ENCODE data around the gene ZNF41. TPM values are rescaled to one million over a fixed set of nuclear protein-coding genes. Genes with fewer than 3 reads are reported as not detected.

ZNF41 gene
- total and polyA plus RNA-seq, 2 donors (not counting 3 experiments of a cell fraction or from before 2014, with no cell fraction given): 2.9 to 7.5 TPM

DNA sequence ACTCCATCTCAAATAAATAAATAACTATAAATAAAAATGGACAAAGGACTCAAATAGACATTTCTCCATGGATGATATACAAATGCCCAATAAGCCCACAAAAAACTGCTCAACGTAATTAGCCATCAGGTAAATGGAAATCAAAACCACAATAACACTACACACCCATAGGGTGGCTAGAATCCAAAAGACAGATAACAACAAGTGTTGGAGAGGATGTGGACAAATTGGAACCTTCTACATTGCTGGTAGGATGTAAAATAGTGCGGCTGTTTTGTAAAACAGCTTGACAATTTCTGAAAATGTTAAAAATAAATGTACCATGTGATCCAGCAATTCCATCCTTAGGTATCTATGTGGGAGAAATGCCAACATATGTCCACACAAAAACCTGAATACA, 60.6 kb downstream of the ZNF41 start:
- no peak overlapping the region for H3K4me3 ChIP-seq (replicated peaks in 1 of 3; ENCODE audit: insufficient read depth in 1 of 3, low read depth in 1 of 3, low read length in 3 of 3)
- no peak for DNase-seq (ENCODE audit: low read depth, low spot score)
- H3K4me2 ChIP-seq (ENCODE audit: insufficient read depth, low read length): no peak overlapping the region
- H3K36me3 ChIP-seq (ENCODE audit: control insufficient read depth in 2 of 2, extremely low read depth in 1 of 2, insufficient read depth in 2 of 2, low read length in 2 of 2): no peaks in the 10 kb centered on the region
- POLR2A ChIA-PET: no interaction called here
- H3K27me3 ChIP-seq (ENCODE audit: control insufficient read depth in 2 of 2, insufficient read depth in 2 of 2, low read length in 2 of 2): no peaks in the 10 kb centered on the region
- H2AFZ ChIP-seq (ENCODE audit: low read depth, low read length): no peak overlapping the region
- H3K9me1 ChIP-seq (replicated peaks; ENCODE audit: control insufficient read depth, extremely low read depth, insufficient read depth, low read length): no peaks in the 10 kb centered on the region
- no peaks in the 10 kb centered on the region for H4K20me1 ChIP-seq (replicated peaks; ENCODE audit: control insufficient read depth, extremely low read depth, insufficient read depth, low read length)
- no peak overlapping the region for H3K9ac ChIP-seq (replicated peaks; ENCODE audit: extremely low read depth, insufficient read depth, low read length)
- TF ChIP-seq, protein P1, sequence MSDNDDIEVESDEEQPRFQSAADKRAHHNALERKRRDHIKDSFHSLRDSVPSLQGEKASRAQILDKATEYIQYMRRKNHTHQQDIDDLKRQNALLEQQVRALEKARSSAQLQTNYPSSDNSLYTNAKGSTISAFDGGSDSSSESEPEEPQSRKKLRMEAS (IDR thresholded peaks at IDR 0.05; ENCODE audit: insufficient read depth, insufficient read length): no peak
- TF ChIP-seq, protein P2, sequence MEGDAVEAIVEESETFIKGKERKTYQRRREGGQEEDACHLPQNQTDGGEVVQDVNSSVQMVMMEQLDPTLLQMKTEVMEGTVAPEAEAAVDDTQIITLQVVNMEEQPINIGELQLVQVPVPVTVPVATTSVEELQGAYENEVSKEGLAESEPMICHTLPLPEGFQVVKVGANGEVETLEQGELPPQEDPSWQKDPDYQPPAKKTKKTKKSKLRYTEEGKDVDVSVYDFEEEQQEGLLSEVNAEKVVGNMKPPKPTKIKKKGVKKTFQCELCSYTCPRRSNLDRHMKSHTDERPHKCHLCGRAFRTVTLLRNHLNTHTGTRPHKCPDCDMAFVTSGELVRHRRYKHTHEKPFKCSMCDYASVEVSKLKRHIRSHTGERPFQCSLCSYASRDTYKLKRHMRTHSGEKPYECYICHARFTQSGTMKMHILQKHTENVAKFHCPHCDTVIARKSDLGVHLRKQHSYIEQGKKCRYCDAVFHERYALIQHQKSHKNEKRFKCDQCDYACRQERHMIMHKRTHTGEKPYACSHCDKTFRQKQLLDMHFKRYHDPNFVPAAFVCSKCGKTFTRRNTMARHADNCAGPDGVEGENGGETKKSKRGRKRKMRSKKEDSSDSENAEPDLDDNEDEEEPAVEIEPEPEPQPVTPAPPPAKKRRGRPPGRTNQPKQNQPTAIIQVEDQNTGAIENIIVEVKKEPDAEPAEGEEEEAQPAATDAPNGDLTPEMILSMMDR (IDR thresholded peaks at IDR 0.05; ENCODE audit: extremely low read depth in 1 of 2, insufficient read depth in 1 of 2, low read depth in 1 of 2, low read length in 2 of 2): no peak
- TF ChIP-seq EZH2 (IDR thresholded peaks at IDR 0.05; ENCODE audit: borderline replicate concordance, low read depth, low read length, severe bottlenecking): no peak
- no peak for TF ChIP-seq JUN (IDR thresholded peaks at IDR 0.05; ENCODE audit: borderline replicate concordance, insufficient read depth, insufficient read length, low read depth)
- TF ChIP-seq POLR2A (IDR thresholded peaks at IDR 0.05; ENCODE audit: low read depth, low read length): no peak
- TF ChIP-seq MYC (IDR thresholded peaks at IDR 0.05; ENCODE audit: low read depth, low read length): no peak
- no peak for TF ChIP-seq GATA2 (IDR thresholded peaks at IDR 0.05; ENCODE audit: insufficient read depth, insufficient read length, low read depth, low read length)
- TF ChIP-seq POLR2AphosphoS5 (IDR thresholded peaks at IDR 0.05; ENCODE audit: insufficient read depth, low read depth, low read length): no peak
- TF ChIP-seq FOS (IDR thresholded peaks at IDR 0.05; ENCODE audit: borderline replicate concordance, insufficient read depth, low read length): no peak
- CTCF ChIA-PET: no interaction called here
- dilution Hi-C loops (cut with MboI; ENCODE audit: extremely low pct_ligation_motif_present, low sequenced_read_pairs): no loop called here
- no peaks in the 10 kb centered on the region for H3K4me1 ChIP-seq (ENCODE audit: control insufficient read depth, extremely low read depth, insufficient read depth, low read length)
- no peak overlapping the region for H3K27ac ChIP-seq (ENCODE audit: insufficient read depth, low read depth, low read length)
- no peak for FAIRE-seq
- BruUV-seq (replicated peaks): no TSS peak
- no peaks in the 10 kb centered on the region for H3K9me3 ChIP-seq (replicated peaks; ENCODE audit: control insufficient read depth, insufficient read depth, low read length)
- no peaks in the 10 kb centered on the region for H3K79me2 ChIP-seq (ENCODE audit: control insufficient read depth, insufficient read depth, low read length)
- intact Hi-C loops (cut with micrococcal nuclease): no loop called here
